ENCODE measurements around the gene EEF1AKMT4. TPM values are rescaled to one million over a fixed set of nuclear protein-coding genes. Genes with fewer than 3 reads are reported as not detected.

The EEF1AKMT4 gene
- total RNA-seq, result 12.5 and 18.3 TPM in 2 replicates

GRCh38 chr3:184249412-184250166 is at the start of gene EEF1AKMT4:
Gene EEF1AKMT4, plus strand, starts transcription at chr3:184249672. Its CDS starts 23 bp downstream, at chr3:184249695.

DNA sequence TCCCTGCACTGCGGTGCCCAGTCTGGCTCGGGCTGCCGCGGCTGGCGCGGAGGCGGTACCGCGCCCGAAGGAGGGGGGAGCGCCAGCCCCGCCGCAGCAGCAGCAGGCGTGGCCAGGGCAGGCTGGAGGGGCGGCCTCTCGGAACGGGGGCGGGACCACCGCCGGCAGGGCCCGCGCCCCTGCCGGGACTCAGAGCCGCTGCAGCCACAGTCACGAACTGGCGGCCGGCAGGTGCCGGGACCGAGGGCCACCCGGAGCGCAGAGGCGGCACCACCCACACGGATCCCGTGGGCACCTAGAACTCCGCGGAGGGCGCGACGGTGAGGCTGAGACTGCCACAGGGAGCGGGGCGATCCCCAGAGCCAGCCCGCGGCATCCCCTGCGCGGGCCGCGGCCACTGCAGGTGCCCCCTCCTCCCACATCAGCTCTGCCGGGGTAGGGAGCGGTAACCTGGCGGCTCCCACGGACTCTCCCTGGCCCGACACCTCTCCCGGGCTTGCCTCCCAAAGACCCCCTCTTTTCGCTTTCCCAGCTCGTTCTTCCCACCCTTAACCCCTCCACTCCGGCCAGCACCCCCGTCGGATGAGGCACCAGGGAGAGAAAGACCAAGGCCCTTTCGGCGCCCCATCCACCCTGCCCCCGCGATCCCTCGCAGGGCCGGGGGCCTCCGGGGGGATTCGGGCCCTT is 19.9 kb upstream of the EEF1AKMT4 start, which contains the start of gene VWA5B2:
VWA5B2 (plus strand) TSS at position 192 of the 687 bp plus-strand sequence. CDS start 944 bp downstream, outside the sequence.

GRCh38 chr3:184248454-184249411 is 739 bp upstream of the EEF1AKMT4 start, which contains the start of gene ALG3:
Gene ALG3, minus strand, starts transcription at chr3:184248962. Its CDS starts 22 bp downstream, at chr3:184248940.

GRCh38 chr3:184261270-184261853 is 11.9 kb downstream of the EEF1AKMT4 start, which contains the start of gene CAMK2N2:
Gene CAMK2N2, minus strand, starts transcription at chr3:184261553. Its CDS starts 268 bp downstream, at chr3:184261285.

DNA sequence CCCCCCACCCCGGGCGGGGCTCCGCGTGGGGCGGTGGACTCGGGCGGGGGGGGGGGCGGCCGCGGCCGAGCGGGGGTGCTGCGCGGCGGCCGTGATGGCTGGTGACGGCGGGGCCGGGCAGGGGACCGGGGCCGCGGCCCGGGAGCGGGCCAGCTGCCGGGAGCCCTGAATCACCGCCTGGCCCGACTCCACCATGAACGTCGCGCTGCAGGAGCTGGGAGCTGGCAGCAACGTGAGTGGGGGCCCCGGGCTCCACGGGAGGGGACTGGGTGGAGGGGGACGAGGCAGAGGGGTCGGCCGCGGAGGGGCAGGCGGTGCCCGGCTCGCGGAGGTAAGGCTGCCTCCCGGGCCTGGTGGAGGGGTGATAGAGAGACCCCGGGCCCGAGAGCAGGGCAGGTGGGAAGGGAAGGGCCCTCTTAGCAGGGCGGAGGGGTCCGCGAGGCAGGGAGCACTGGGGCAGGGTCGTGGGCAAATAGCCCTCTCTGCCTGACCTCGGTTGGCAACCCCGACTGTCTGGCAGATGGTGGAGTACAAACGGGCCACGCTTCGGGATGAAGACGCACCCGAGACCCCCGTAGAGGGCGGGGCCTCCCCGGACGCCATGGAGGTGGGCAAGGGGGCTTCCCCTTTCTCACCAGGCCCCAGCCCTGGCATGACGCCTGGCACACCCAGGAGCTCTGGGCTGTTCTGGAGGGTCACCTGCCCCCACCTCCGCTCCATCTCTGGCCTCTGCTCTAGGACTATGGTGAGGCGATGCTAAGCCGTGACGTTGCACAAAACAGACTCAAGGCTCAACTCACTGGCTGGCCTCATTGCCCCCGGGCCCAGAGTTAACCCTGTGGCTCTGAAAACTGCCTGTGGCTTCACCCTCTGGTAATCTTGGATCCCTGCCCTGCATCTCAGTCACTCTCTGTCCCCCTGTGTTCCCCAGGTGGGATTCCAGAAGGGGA is 26.8 kb downstream of the EEF1AKMT4 start, which contains the start of gene ECE2:
ECE2 (plus strand) TSS at position 62 of the 950 bp plus-strand sequence; CDS start at position 194, 132 bp downstream.

DNA sequence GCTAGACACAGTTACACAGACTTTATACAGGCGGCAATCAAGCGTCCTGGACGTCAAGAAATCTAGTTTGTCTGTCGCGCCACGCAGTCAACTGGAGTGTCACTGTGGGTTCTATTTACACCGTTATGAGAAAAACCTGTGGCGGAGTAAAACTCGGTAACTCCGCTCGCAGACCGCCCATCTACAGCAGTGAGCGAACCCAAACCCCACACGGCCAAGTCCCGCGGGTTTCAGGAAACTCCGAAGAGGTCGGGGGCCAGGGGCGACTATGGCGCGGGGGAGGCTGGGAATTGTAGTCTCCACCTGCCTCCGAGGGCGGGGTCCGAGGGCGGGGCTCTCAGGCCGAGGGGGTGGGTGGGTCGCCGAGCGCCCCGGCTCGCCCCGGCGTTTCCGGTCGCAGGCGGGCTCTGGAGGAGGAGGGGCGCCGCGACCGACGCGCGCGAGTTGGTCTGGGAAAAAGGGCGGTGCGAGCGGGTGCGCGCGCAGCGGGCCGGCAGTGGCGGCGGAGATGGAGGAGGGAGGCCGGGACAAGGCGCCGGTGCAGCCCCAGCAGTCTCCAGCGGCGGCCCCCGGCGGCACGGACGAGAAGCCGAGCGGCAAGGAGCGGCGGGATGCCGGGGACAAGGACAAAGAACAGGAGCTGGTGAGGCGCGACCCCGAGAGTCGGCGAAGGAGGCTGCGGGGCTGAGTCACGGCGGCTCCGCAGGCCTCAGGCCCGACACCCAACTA is 49.5 kb downstream of the EEF1AKMT4 start, which contains the start of gene PSMD2:
PSMD2 (plus strand) TSS at position 483 of the 729 bp plus-strand sequence; CDS start at position 509, 26 bp downstream.

Other genes with a start within 250 kb of the EEF1AKMT4 start
- 7.3 and 7.5 TPM in 2 replicates for gene ABCC5, start 231.8 kb upstream of the EEF1AKMT4 start, total RNA-seq
- gene HTR3D, start 217.9 kb upstream of the EEF1AKMT4 start, total RNA-seq, result not detected in 2 replicates
- gene HTR3C, start 196.6 kb upstream of the EEF1AKMT4 start, total RNA-seq, result not detected in 2 replicates
- not detected in 2 replicates for gene HTR3E, start 152.6 kb upstream of the EEF1AKMT4 start, total RNA-seq
- gene EIF2B5, start 114.3 kb upstream of the EEF1AKMT4 start, total RNA-seq, result 26.1 and 38.0 TPM in 2 replicates
- 24.0 and 24.9 TPM in 2 replicates for gene DVL3, start 94.3 kb upstream of the EEF1AKMT4 start, total RNA-seq
- gene AP2M1, start 74.8 kb upstream of the EEF1AKMT4 start, total RNA-seq, result 241 and 285 TPM in 2 replicates
- gene ABCF3, start 63.5 kb upstream of the EEF1AKMT4 start, total RNA-seq, result 29.8 and 41.6 TPM in 2 replicates
- gene VWA5B2, start 20.1 kb upstream of the EEF1AKMT4 start, total RNA-seq, result not detected in 2 replicates
- 78.9 and 108 TPM in 2 replicates for gene ALG3, start 710 bp upstream of the EEF1AKMT4 start, total RNA-seq
- gene CAMK2N2, start 11.9 kb downstream of the EEF1AKMT4 start, total RNA-seq, result 1.2 and 1.4 TPM in 2 replicates
- gene ECE2, start 26.4 kb downstream of the EEF1AKMT4 start, total RNA-seq, result not detected in 2 replicates
- 672 and 923 TPM in 2 replicates for gene PSMD2, start 49.6 kb downstream of the EEF1AKMT4 start, total RNA-seq
- gene EIF4G1, start 64.9 kb downstream of the EEF1AKMT4 start, total RNA-seq, result 319 and 487 TPM in 2 replicates
- gene FAM131A, start 87.9 kb downstream of the EEF1AKMT4 start, total RNA-seq, result 23.0 and 30.1 TPM in 2 replicates
- gene CLCN2, start 111.9 kb downstream of the EEF1AKMT4 start, total RNA-seq, result 3.1 and 3.6 TPM in 2 replicates
- gene POLR2H, start 112.0 kb downstream of the EEF1AKMT4 start, total RNA-seq, result 83.7 and 161 TPM in 2 replicates
- not detected in 2 replicates for gene THPO, start 128.5 kb downstream of the EEF1AKMT4 start, total RNA-seq
- not detected in 2 replicates for gene CHRD, start 130.4 kb downstream of the EEF1AKMT4 start, total RNA-seq